K562 (cell line): ENCODE measurements around the gene NBEA. TPM values are rescaled to one million over a fixed set of nuclear protein-coding genes. Genes with fewer than 3 reads are reported as not detected.

Source experiments
- ATAC-seq: fragments of 200-7000 bp; cut with Tn5 transposase; 3 replicates; pipeline ENCODE4 v1.9.1; 2020; ENCODE audit warnings: moderate library complexity
- BruUV-seq: library from RNA; stranded (reverse); fragments of 400-500 nt; replicated peaks from 2 replicates; lab custom pipeline; 2021; lab: Mats Ljungman, UMichigan
- CTCF ChIA-PET: fragments of 300-600 bp; formaldehyde crosslinking; extraction: SDS; loops from one replicate; lab custom pipeline; 2021; ENCODE audit warnings: low intra/inter-chr PET ratio; lab: Yijun Ruan, JAX
- POLR2A ChIA-PET: fragments of 300-600, 350-650 bp; sonication (Branson Sonifier 250); formaldehyde crosslinking; extraction: SDS; loops from one replicate; lab custom pipeline; 2021; ENCODE audit warnings: antibody characterized with exemption, inconsistent platforms; lab: Yijun Ruan, JAX
- DNase-seq, 4 experiments: peaks; one replicate each; pipeline versions ENCODE4 v3.0.0 to v3.0.0-alpha.2; 2011 to 2018; ENCODE audit warnings: low spot score in 3 of 4, mixed read lengths in 3 of 4; ENCODE audit errors: extremely low read depth in 1 of 4
- FAIRE-seq: peaks from 2 replicates; lab custom pipeline; 2011; peaks lifted over from hg19 to GRCh38; lab: Jason Lieb, UNC
- H2AFZ ChIP-seq: 2 replicates; pipeline ENCODE4 v1.6.0; 2011; ENCODE audit warnings: low read depth, low read length, control low read depth, inconsistent platforms
- H3K27ac ChIP-seq: fragments of 200-600 bp; 3 replicates; pipeline ENCODE4 v1.8.0; 2011; ENCODE audit warnings: low read depth, mild to moderate bottlenecking, control low read depth, inconsistent platforms, low read length, moderate library complexity, mixed read lengths; ENCODE audit errors: extremely low read depth
- H3K27me3 ChIP-seq, 2 experiments: fragments of 300-600 bp in 1 of 2; 2 replicates in 1 of 2; 3 replicates in 1 of 2; pipeline versions ENCODE4 v1.6.0 to v1.8.0; 2011; ENCODE audit warnings: inconsistent platforms in 2 of 2, low read length in 2 of 2, mild to moderate bottlenecking in 1 of 2, mixed read lengths in 1 of 2, moderate library complexity in 1 of 2; ENCODE audit not compliant: control insufficient read depth in 2 of 2, insufficient read depth in 2 of 2
- H3K36me3 ChIP-seq: fragments of 300-600 bp; 3 replicates; pipeline ENCODE4 v1.8.0; 2011; ENCODE audit warnings: mild to moderate bottlenecking, low read length, inconsistent platforms; ENCODE audit not compliant: control insufficient read depth, insufficient read depth
- H3K4me1 ChIP-seq, 2 experiments: fragments of 200-600 bp in 1 of 2; replicated peaks in 1 of 2; 2 replicates in 1 of 2; 3 replicates in 1 of 2; pipeline versions ENCODE4 v1.5.1 to v1.8.0; 2011; ENCODE audit warnings: inconsistent platforms in 2 of 2, low read length in 2 of 2, mild to moderate bottlenecking in 1 of 2, mixed read lengths in 1 of 2, moderate library complexity in 1 of 2; ENCODE audit not compliant: control insufficient read depth in 2 of 2, insufficient read depth in 2 of 2
- H3K4me2 ChIP-seq: 2 replicates; pipeline ENCODE4 v1.6.1; 2011; ENCODE audit warnings: low read length, control low read depth, inconsistent platforms, mixed read lengths; ENCODE audit not compliant: insufficient read depth
- H3K4me3 ChIP-seq: fragments of 200-600 bp; sonication (generic), shearing (Covaris generic); 2 replicates; pipeline ENCODE4 v1.5.1; 2016; ENCODE audit warnings: control low read depth, inconsistent platforms
- H3K79me2 ChIP-seq: fragments of 200-600 bp; 3 replicates; pipeline ENCODE4 v1.8.0; 2011; ENCODE audit warnings: low read length, inconsistent platforms; ENCODE audit not compliant: control insufficient read depth, insufficient read depth
- H3K9ac ChIP-seq, 2 experiments: 2 replicates each; pipeline versions ENCODE4 v1.6.0 to v1.6.1; 2011; ENCODE audit warnings: low read depth in 2 of 2, low read length in 2 of 2, control low read depth in 1 of 2, inconsistent platforms in 1 of 2, mild to moderate bottlenecking in 1 of 2, mixed read lengths in 1 of 2; ENCODE audit not compliant: insufficient read depth in 1 of 2
- H3K9me1 ChIP-seq: one replicate; pipeline ENCODE4 v1.6.0; 2011; ENCODE audit warnings: inconsistent platforms, mild to moderate bottlenecking, low read length, moderate library complexity; ENCODE audit not compliant: control insufficient read depth, insufficient read depth
- H3K9me3 ChIP-seq: replicated peaks from 2 replicates; pipeline ENCODE4 v1.5.1; 2011; ENCODE audit warnings: low read depth, low read length, inconsistent platforms; ENCODE audit not compliant: control insufficient read depth, insufficient read depth
- H4K20me1 ChIP-seq: replicated peaks from 2 replicates; pipeline ENCODE4 v1.6.1; 2011; ENCODE audit warnings: low read length, inconsistent platforms, mixed read lengths; ENCODE audit not compliant: control insufficient read depth, insufficient read depth
- CLOCK ChIP-seq: fragments of 250-450 bp; sonication (Bioruptor Pico); IDR thresholded peaks from 2 replicates; pipeline ENCODE4 v1.4.0; 2020; ENCODE audit warnings: mild to moderate bottlenecking, moderate library complexity, borderline replicate concordance
- GABPA ChIP-seq: fragments of 200-800 bp; sonication (Bioruptor generic); conservative IDR thresholded peaks from 2 replicates; pipeline ENCODE4 v1.6.1; 2016; ENCODE audit warnings: low read depth, missing genetic modification characterization, missing compliant biosample characterization
- HMGN3 ChIP-seq: IDR thresholded peaks from 2 replicates; pipeline ENCODE4 v1.6.1; 2011; ENCODE audit warnings: borderline replicate concordance, low read depth, mild to moderate bottlenecking, mixed read lengths, low read length; ENCODE audit not compliant: insufficient read length; ENCODE audit errors: extremely low read depth
- PHB2 ChIP-seq: fragments of 450-650 bp; IDR thresholded peaks from 2 replicates; pipeline ENCODE4 v1.6.1; 2017; ENCODE audit warnings: low read depth
- SAFB2 ChIP-seq: fragments of 200-400 bp; formaldehyde crosslinking; IDR thresholded peaks from 2 replicates; pipeline ENCODE4 v1.6.1; 2018; ENCODE audit warnings: borderline replicate concordance, low read length, low read depth, moderate library complexity; ENCODE audit not compliant: severe bottlenecking
- ZC3H11A ChIP-seq: IDR thresholded peaks from 2 replicates; pipeline ENCODE4 v1.6.1; 2012; ENCODE audit warnings: low read depth, low read length, improper control_type of control experiment
- ZNF717 ChIP-seq: fragments of 250-450 bp; sonication (Bioruptor Pico); IDR thresholded peaks from 2 replicates; pipeline ENCODE4 v1.5.0; 2021
- WGBS: fragments of 100-300 bp; shearing (Covaris generic); methylation state at CpG from one replicate; pipeline ENCODE4 v1.1.6; 2016; ENCODE audit warnings: low coverage, mixed read lengths; ENCODE audit not compliant: insufficient coverage; ENCODE audit errors: missing lambda C conversion rate; 5-methylcytosine and 5-hydroxymethylcytosine counted together
- in situ Hi-C: fragments of 300-500 bp; cut with MboI; formaldehyde crosslinking; loops from 4 replicates; pipeline ENCODE4 v1.15.0; 2018; ENCODE audit warnings: inconsistent platforms, mixed read lengths
- intact Hi-C: fragments of 100-400 bp; cut with micrococcal nuclease; formaldehyde crosslinking; loops from 2 replicates; pipeline ENCODE4 v1.14.2; 2022
- polyA plus RNA-seq, 8 experiments: library from polyadenylated mRNA; depleted of rRNA in 4 of 8; stranded (reverse) in 5 of 8; unstranded in 3 of 8; fragments of >200 nt; fragmentation: Nextera tagmentation in 2 of 8; fragmentation: Illumina TruSeq in 1 of 8; extraction: Ambion mirVana in 2 of 8; extraction: Trizol in 1 of 8; gene quantifications; 2 replicates each; pipeline versions ENCODE4 v1.2.1 to v1.2.3, GENCODE V29; 2011 to 2014; ENCODE audit warnings: inconsistent platforms in 1 of 8, missing spikeins in 1 of 8
- total RNA-seq, 7 experiments: library from RNA; depleted of rRNA in 6 of 7; stranded (reverse); fragments of >200 nt in 6 of 7; fragmentation: Illumina TruSeq in 2 of 7; extraction: Trizol in 2 of 7; gene quantifications; 2 replicates each; pipeline versions ENCODE4 v1.2.1 to v1.2.3, GENCODE V29; 2011 to 2021; ENCODE audit warnings: low replicate concordance in 1 of 7

Gene NBEA
- total and polyA plus RNA-seq, 9 of the 15 experiments (the other 6 are each of a cell fraction or from before 2014, with no cell fraction given): 0.03 to 0.94 (median 0.05) TPM; not detected in 2

- ATAC-seq (no peak), FAIRE-seq (no peak), DNase-seq (no peak)
- H4K20me1 ChIP-seq: no peaks in the 10 kb centered on the region
- WGBS: 0% methylated on average over 2 of the region's 2 CpGs
- no peaks in the 10 kb centered on the region for H3K27me3 ChIP-seq
- no peak overlapping the region for H3K9ac ChIP-seq
- no peaks in the 10 kb centered on the region for H3K9me3 ChIP-seq
- no peaks in the 10 kb centered on the region for H3K36me3 ChIP-seq
- ChIA-PET POLR2A (no interaction called here), CTCF (no interaction called here)
- intact Hi-C loops: no loop called here
- TF ChIP-seq GABPA: 0 out of 2 replicates have a peak, but pooled peaks have one; percentile 16
- TF ChIP-seq SAFB2: no peak
- no peak for TF ChIP-seq ZC3H11A
- no peak for TF ChIP-seq ZNF717 (CRISPR knock-in tag)
- no peak overlapping the region for H3K4me3 ChIP-seq
- no peaks in the 10 kb centered on the region for H3K9me1 ChIP-seq
- H3K4me1 ChIP-seq: no peaks in the 10 kb centered on the region
- H2AFZ ChIP-seq: no peak overlapping the region
- H3K4me2 ChIP-seq: no peak overlapping the region
- H3K27ac ChIP-seq: no peak overlapping the region
- H3K79me2 ChIP-seq: no peaks in the 10 kb centered on the region
- BruUV-seq: no TSS peak
- in situ Hi-C loops: no loop called here
Measured at GRCh38 chr13:35566340-35566739, 624.3 kb downstream of the NBEA start.

GRCh38 chr13:35567406-35567980 is 625.4 kb downstream of the NBEA start:
- TF ChIP-seq CLOCK: no peak
- TF ChIP-seq PHB2: no peak
- no peak for TF ChIP-seq HMGN3
- TF ChIP-seq, all 486 proteins: peak for 0
- Histone ChIP-seq H3K4me2 (no peak overlapping the region), H3K4me1 (no peaks in the 10 kb centered on the region), H3K36me3 (no peaks in the 10 kb centered on the region), H4K20me1 (no peaks in the 10 kb centered on the region), H3K9me3 (no peaks in the 10 kb centered on the region), H3K79me2 (no peaks in the 10 kb centered on the region), H3K4me3 (no peak overlapping the region), H3K27me3 (no peaks in the 10 kb centered on the region), H3K9ac (no peak overlapping the region), H3K9me1 (no peaks in the 10 kb centered on the region), H3K27ac (no peak overlapping the region), H2AFZ (no peak overlapping the region)
- no TSS peak for BruUV-seq
- POLR2A ChIA-PET: no interaction called here
- intact Hi-C loops (no loop called here), in situ Hi-C loops (no loop called here)
- CTCF ChIA-PET: no interaction called here
- FAIRE-seq (no peak), ATAC-seq (no peak), DNase-seq (no peak)
- WGBS: 0% methylated on average over 3 of the region's 3 CpGs
